K562 (cell line): ENCODE data around the gene KCNH2. TPM values are rescaled to one million over a fixed set of nuclear protein-coding genes. Genes with fewer than 3 reads are reported as not detected.
A peak's percentile ranks its signal among the peaks of the same experiment; 100 is the strongest.

ENCODE experiments used
- HOXB6 ChIP-seq: fragments of 250-450 bp; sonication (Bioruptor Pico); IDR thresholded peaks from 2 replicates; pipeline ENCODE4 v1.5.1; 2022; ENCODE audit warnings: mild to moderate bottlenecking, borderline replicate concordance
- KLF6 ChIP-seq: fragments of 250-450 bp; sonication (Bioruptor Pico); IDR thresholded peaks from 2 replicates; pipeline ENCODE4 v1.4.0; 2020; ENCODE audit warnings: mild to moderate bottlenecking, moderate library complexity, borderline replicate concordance
- MEIS2 ChIP-seq: fragments of 450-650 bp; IDR thresholded peaks from 2 replicates; pipeline ENCODE4 v1.6.1; 2014; ENCODE audit warnings: mild to moderate bottlenecking; ENCODE audit not compliant: partially characterized antibody
- PML ChIP-seq: IDR thresholded peaks from 2 replicates; pipeline ENCODE4 v1.6.1; 2012; ENCODE audit warnings: low read length, inconsistent platforms
- POLR2AphosphoS5 ChIP-seq: IDR thresholded peaks from 2 replicates; pipeline ENCODE4 v1.6.1; 2011; ENCODE audit warnings: mild to moderate bottlenecking, low read depth, low read length, moderate library complexity; ENCODE audit not compliant: control insufficient read depth, insufficient read depth
- SMAD2 ChIP-seq: fragments of 150-350 bp; IDR thresholded peaks from 2 replicates; pipeline ENCODE4 v1.6.1; 2014; ENCODE audit warnings: low read depth, mild to moderate bottlenecking, low read length
- SMAD3 ChIP-seq: fragments of 450-650 bp; formaldehyde crosslinking; conservative IDR thresholded peaks from 2 replicates; pipeline ENCODE4 v1.4.0; 2020; ENCODE audit warnings: mild to moderate bottlenecking
- TAL1 ChIP-seq: fragments of 450-650 bp; IDR thresholded peaks from 2 replicates; pipeline ENCODE4 v1.6.1; 2016; ENCODE audit warnings: mild to moderate bottlenecking
- ZNF79 ChIP-seq: fragments of 250-450 bp; sonication (Bioruptor Pico); IDR thresholded peaks from 2 replicates; pipeline ENCODE4 v1.4.0; 2020; ENCODE audit warnings: low read depth, mild to moderate bottlenecking, moderate library complexity
- polyA plus RNA-seq, 8 experiments: library from polyadenylated mRNA; depleted of rRNA in 4 of 8; stranded (reverse) in 5 of 8; unstranded in 3 of 8; fragments of >200 nt; fragmentation: Nextera tagmentation in 2 of 8; fragmentation: Illumina TruSeq in 1 of 8; extraction: Ambion mirVana in 2 of 8; extraction: Trizol in 1 of 8; gene quantifications; 2 replicates each; pipeline versions ENCODE4 v1.2.1 to v1.2.3, GENCODE V29; 2011 to 2014; ENCODE audit warnings: inconsistent platforms in 1 of 8, missing spikeins in 1 of 8
- total RNA-seq, 7 experiments: library from RNA; depleted of rRNA in 6 of 7; stranded (reverse); fragments of >200 nt in 6 of 7; fragmentation: Illumina TruSeq in 2 of 7; extraction: Trizol in 2 of 7; gene quantifications; 2 replicates each; pipeline versions ENCODE4 v1.2.1 to v1.2.3, GENCODE V29; 2011 to 2021; ENCODE audit warnings: low replicate concordance in 1 of 7
- TF ChIP-seq, protein P1 (sequence below), 2 experiments: fragments of 450-650 bp; conservative IDR thresholded peaks; 2 replicates each; pipeline ENCODE4 v1.6.1; 2017; ENCODE audit warnings: mild to moderate bottlenecking in 2 of 2, moderate library complexity in 2 of 2
- TF ChIP-seq, protein P2 (sequence below): fragments of 450-650 bp; IDR thresholded peaks from 2 replicates; pipeline ENCODE4 v1.6.1; 2014; ENCODE audit warnings: low read depth, mild to moderate bottlenecking, moderate library complexity, borderline replicate concordance

KCNH2 gene
- total and polyA plus RNA-seq, 9 of the 15 experiments (the other 6 are each of a cell fraction or from before 2014, with no cell fraction given), result 18.1 to 368 (median 218) TPM

GRCh38 chr7:151017370-151017952, 39.3 kb upstream of the KCNH2 start (continued):
- no peak for TF ChIP-seq SMAD3 (CRISPR knock-in tag)
- no peak for TF ChIP-seq HOXB6 (CRISPR knock-in tag)
- no peak for TF ChIP-seq MEIS2
- TF ChIP-seq, protein P1, sequence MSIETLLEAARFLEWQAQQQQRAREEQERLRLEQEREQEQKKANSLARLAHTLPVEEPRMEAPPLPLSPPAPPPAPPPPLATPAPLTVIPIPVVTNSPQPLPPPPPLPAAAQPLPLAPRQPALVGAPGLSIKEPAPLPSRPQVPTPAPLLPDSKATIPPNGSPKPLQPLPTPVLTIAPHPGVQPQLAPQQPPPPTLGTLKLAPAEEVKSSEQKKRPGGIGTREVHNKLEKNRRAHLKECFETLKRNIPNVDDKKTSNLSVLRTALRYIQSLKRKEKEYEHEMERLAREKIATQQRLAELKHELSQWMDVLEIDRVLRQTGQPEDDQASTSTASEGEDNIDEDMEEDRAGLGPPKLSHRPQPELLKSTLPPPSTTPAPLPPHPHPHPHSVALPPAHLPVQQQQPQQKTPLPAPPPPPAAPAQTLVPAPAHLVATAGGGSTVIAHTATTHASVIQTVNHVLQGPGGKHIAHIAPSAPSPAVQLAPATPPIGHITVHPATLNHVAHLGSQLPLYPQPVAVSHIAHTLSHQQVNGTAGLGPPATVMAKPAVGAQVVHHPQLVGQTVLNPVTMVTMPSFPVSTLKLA (conservative IDR thresholded peaks at IDR 0.05), result no peak
- no peak for TF ChIP-seq TAL1
- 0 out of 2 replicates have a peak, but pooled peaks have one; percentile 31 for TF ChIP-seq KLF6 (CRISPR knock-in tag)
- TF ChIP-seq PML, result peak; percentile 39; the same call in 1 of the 2 replicates
- no peak for TF ChIP-seq SMAD2
- TF ChIP-seq POLR2AphosphoS5, result 0 out of 2 replicates have a peak, but pooled peaks have one; percentile 5
- TF ChIP-seq, protein P2, sequence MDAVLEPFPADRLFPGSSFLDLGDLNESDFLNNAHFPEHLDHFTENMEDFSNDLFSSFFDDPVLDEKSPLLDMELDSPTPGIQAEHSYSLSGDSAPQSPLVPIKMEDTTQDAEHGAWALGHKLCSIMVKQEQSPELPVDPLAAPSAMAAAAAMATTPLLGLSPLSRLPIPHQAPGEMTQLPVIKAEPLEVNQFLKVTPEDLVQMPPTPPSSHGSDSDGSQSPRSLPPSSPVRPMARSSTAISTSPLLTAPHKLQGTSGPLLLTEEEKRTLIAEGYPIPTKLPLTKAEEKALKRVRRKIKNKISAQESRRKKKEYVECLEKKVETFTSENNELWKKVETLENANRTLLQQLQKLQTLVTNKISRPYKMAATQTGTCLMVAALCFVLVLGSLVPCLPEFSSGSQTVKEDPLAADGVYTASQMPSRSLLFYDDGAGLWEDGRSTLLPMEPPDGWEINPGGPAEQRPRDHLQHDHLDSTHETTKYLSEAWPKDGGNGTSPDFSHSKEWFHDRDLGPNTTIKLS, result no peak; the same call in 1 of the 2 replicates
- no peak for TF ChIP-seq ZNF79 (CRISPR knock-in tag)
